Nephron (organoid): ENCODE results near the gene ZNF451.

Source experiments
- H3K27ac Mint-ChIP-seq, 3 experiments: 2 replicates each; pipeline ENCODE4 v1.8.0; 2020; ENCODE audit warnings: mixed read lengths in 3 of 3, mild to moderate bottlenecking in 2 of 3, moderate library complexity in 1 of 3
- H3K27me3 Mint-ChIP-seq: 2 replicates; pipeline ENCODE4 v1.8.0; 2021; ENCODE audit warnings: low read depth, mild to moderate bottlenecking, moderate library complexity, mixed read lengths
- H3K36me3 Mint-ChIP-seq: 2 replicates; pipeline ENCODE4 v1.8.0; 2020; ENCODE audit warnings: low read depth, mixed read lengths
- H3K4me1 Mint-ChIP-seq: 2 replicates; pipeline ENCODE4 v1.8.0; 2020; ENCODE audit warnings: mixed read lengths
- H3K4me3 Mint-ChIP-seq, 3 experiments: 2 replicates each; pipeline ENCODE4 v1.8.0; 2020; ENCODE audit warnings: mild to moderate bottlenecking in 3 of 3, mixed read lengths in 3 of 3, moderate library complexity in 2 of 3
- H3K9me3 Mint-ChIP-seq: 2 replicates; pipeline ENCODE4 v1.8.0; 2020; ENCODE audit warnings: mixed read lengths
- TF ChIP-seq, protein P1 (sequence below), 3 experiments: fragments of 200-600 bp; sonication (generic); IDR thresholded peaks; one replicate each; pipeline ENCODE4 v1.5.0; 2021; ENCODE audit warnings: antibody characterized with exemption in 3 of 3; ENCODE audit not compliant: unreplicated experiment in 3 of 3

ZNF451 gene

GRCh38 chr6:57138026-57138425, 48.0 kb downstream of the ZNF451 start:
- no peaks in the 10 kb centered on the region for H3K27me3 Mint-ChIP-seq
- TF ChIP-seq, protein P1, sequence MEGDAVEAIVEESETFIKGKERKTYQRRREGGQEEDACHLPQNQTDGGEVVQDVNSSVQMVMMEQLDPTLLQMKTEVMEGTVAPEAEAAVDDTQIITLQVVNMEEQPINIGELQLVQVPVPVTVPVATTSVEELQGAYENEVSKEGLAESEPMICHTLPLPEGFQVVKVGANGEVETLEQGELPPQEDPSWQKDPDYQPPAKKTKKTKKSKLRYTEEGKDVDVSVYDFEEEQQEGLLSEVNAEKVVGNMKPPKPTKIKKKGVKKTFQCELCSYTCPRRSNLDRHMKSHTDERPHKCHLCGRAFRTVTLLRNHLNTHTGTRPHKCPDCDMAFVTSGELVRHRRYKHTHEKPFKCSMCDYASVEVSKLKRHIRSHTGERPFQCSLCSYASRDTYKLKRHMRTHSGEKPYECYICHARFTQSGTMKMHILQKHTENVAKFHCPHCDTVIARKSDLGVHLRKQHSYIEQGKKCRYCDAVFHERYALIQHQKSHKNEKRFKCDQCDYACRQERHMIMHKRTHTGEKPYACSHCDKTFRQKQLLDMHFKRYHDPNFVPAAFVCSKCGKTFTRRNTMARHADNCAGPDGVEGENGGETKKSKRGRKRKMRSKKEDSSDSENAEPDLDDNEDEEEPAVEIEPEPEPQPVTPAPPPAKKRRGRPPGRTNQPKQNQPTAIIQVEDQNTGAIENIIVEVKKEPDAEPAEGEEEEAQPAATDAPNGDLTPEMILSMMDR (IDR thresholded peaks at IDR 0.05; ENCODE audit: unreplicated experiment in 3 of 3): no peak
- no peak overlapping the region for H3K27ac Mint-ChIP-seq
- H3K9me3 Mint-ChIP-seq: peaks cover 5% of the 10 kb centered on the region
- peaks cover 51% of the 10 kb centered on the region for H3K36me3 Mint-ChIP-seq
- H3K4me1 Mint-ChIP-seq: no peaks in the 10 kb centered on the region
- H3K4me3 Mint-ChIP-seq: no peak overlapping the region

GRCh38 chr6:57141451-57142177, 51.6 kb downstream of the ZNF451 start:
- Mint-ChIP-seq H3K27ac (no peak overlapping the region), H3K36me3 (peaks cover 62% of the 10 kb centered on the region), H3K9me3 (peaks cover 5% of the 10 kb centered on the region), H3K4me1 (no peaks in the 10 kb centered on the region), H3K27me3 (no peaks in the 10 kb centered on the region), H3K4me3 (no peak overlapping the region)
- TF ChIP-seq, protein P1 (IDR thresholded peaks at IDR 0.05; ENCODE audit: unreplicated experiment in 3 of 3): no peak

DNA sequence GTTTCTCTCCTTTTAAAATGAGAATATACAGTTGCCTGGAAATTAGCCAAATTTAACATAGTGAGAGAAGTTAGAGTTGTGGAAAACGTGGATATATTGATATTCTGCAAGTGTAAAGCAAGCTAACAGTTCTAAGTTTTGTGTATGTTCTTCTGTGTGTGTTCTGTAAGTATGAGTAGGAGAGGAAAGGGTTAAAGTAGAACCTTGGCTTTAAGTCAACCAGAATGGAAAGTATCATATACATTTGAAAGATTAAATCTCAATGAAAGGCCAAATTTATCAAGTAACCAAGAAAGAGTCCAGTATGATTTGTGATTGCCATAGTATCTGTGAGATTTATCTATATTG, 52.2 kb downstream of the ZNF451 start:
- Mint-ChIP-seq H3K4me3 (no peak overlapping the region), H3K9me3 (peaks cover 5% of the 10 kb centered on the region), H3K36me3 (peaks cover 60% of the 10 kb centered on the region), H3K27me3 (no peaks in the 10 kb centered on the region), H3K4me1 (no peaks in the 10 kb centered on the region), H3K27ac (no peak overlapping the region)
- TF ChIP-seq, protein P1 (IDR thresholded peaks at IDR 0.05; ENCODE audit: unreplicated experiment in 3 of 3): no peak

GRCh38 chr6:57143690-57144089, 53.7 kb downstream of the ZNF451 start:
- H3K4me1 Mint-ChIP-seq: no peaks in the 10 kb centered on the region
- TF ChIP-seq, protein P1 (IDR thresholded peaks at IDR 0.05; ENCODE audit: unreplicated experiment in 3 of 3): no peak
- H3K4me3 Mint-ChIP-seq: no peak overlapping the region
- peaks cover 68% of the 10 kb centered on the region for H3K36me3 Mint-ChIP-seq
- H3K9me3 Mint-ChIP-seq: peaks cover 5% of the 10 kb centered on the region
- H3K27me3 Mint-ChIP-seq: no peaks in the 10 kb centered on the region
- H3K27ac Mint-ChIP-seq: no peak overlapping the region

- TF ChIP-seq, protein P1 (IDR thresholded peaks at IDR 0.05; ENCODE audit: unreplicated experiment in 3 of 3): no peak
- Mint-ChIP-seq H3K27ac (peak overlapping the region in 1 of 3 experiments; percentile 33), H3K9me3 (no peaks in the 10 kb centered on the region), H3K27me3 (no peaks in the 10 kb centered on the region), H3K4me1 (no peaks in the 10 kb centered on the region), H3K36me3 (peaks cover 76% of the 10 kb centered on the region), H3K4me3 (no peak overlapping the region)
Measured at GRCh38 chr6:57147401-57147800, 57.4 kb downstream of the ZNF451 start.
